GM18867 (cell line): ENCODE data around the gene ADGRV1.

Source experiments
- ATAC-seq: cut with Tn5 transposase; IDR thresholded peaks from one replicate; pipeline ENCODE4 v1.9.1; 2021; ENCODE audit warnings: mild to moderate bottlenecking, moderate library complexity; ENCODE audit not compliant: unreplicated experiment

Gene ADGRV1, protein sequence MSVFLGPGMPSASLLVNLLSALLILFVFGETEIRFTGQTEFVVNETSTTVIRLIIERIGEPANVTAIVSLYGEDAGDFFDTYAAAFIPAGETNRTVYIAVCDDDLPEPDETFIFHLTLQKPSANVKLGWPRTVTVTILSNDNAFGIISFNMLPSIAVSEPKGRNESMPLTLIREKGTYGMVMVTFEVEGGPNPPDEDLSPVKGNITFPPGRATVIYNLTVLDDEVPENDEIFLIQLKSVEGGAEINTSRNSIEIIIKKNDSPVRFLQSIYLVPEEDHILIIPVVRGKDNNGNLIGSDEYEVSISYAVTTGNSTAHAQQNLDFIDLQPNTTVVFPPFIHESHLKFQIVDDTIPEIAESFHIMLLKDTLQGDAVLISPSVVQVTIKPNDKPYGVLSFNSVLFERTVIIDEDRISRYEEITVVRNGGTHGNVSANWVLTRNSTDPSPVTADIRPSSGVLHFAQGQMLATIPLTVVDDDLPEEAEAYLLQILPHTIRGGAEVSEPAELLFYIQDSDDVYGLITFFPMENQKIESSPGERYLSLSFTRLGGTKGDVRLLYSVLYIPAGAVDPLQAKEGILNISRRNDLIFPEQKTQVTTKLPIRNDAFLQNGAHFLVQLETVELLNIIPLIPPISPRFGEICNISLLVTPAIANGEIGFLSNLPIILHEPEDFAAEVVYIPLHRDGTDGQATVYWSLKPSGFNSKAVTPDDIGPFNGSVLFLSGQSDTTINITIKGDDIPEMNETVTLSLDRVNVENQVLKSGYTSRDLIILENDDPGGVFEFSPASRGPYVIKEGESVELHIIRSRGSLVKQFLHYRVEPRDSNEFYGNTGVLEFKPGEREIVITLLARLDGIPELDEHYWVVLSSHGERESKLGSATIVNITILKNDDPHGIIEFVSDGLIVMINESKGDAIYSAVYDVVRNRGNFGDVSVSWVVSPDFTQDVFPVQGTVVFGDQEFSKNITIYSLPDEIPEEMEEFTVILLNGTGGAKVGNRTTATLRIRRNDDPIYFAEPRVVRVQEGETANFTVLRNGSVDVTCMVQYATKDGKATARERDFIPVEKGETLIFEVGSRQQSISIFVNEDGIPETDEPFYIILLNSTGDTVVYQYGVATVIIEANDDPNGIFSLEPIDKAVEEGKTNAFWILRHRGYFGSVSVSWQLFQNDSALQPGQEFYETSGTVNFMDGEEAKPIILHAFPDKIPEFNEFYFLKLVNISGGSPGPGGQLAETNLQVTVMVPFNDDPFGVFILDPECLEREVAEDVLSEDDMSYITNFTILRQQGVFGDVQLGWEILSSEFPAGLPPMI (N-terminal part only)

DNA sequence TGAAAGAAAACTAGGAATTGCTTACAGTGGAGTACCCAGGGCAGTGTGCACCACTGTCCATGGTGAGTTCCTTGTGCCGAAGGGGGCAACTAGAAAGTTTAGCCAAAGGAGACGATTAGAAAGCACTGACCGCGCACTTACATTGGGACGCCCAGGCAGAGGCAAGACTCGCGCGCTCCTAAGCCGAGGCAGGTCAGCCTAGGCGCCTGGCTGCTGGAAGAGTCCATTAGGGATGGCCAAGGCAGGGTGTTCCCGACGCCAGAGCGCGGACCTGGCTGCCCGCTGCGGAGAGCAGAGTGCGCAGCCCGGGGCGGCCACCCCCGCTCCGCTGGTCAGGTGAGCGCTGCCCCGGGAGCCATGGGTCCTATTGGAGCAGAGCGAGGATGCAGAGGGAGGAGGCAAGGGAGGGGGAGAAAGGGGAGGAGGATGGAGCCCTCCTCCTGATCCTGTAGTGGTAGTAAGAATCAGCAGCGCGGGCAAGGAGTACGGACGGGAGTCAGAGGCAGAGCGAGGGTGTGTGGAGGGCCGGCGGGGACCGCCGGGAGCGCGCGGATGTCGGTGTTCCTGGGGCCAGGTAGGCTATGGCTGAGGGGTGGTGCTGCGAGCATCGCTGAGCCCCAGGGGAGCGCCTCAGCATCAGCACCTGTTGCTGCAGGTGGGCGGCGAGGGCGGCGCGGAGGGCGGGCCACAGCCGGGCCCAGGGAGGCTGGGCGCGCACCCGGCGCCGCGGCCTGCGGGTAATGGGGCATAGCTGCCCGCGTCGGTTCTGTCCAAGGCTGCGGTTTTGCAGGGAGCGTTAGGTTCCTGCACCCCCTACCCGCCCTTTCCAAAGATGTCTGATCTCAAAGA is at the start of gene ADGRV1:
ADGRV1 (plus strand) TSS at position 454 of the 849 bp plus-strand sequence; CDS start at position 553, 99 bp downstream.
- peak; percentile 41 for ATAC-seq

DNA sequence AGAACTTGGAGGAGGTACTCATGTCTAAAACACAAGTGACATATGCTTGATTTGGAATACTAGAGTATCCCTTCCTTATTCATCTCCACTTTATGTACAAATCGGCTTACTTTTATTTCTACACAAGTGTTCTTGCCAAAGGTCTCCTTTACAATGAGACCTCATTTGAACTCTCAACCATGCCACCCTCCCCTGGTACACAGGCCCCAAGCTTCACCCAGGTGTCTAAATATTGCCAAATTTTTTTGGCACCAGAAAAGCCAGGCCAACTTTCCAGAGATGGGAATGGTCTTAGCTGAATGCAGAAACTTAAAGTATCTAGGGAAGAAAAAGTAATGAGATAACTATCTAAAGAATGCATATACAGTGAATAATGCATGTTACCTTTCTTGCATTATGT is 48.2 kb upstream of the ADGRV1 start:
- no peak for ATAC-seq

DNA sequence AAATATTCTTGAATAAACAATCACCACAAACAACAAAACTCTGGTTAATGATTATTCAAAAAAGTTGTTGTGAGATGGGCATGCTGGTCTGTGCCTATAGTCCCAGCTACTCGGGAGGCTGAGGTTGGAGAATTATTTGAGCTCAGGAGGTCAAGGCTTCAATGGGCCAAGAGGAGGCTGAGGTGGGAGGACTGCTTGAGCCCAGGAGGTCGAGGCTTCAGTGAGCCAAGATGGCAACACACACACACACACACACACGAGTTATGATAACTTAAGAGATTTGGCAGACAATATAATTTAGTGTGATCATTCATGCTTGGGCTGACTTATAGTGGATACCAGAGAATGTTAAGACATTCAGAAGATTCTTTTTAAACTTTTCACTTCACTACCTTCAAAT is 44.1 kb upstream of the ADGRV1 start:
- no peak for ATAC-seq

DNA sequence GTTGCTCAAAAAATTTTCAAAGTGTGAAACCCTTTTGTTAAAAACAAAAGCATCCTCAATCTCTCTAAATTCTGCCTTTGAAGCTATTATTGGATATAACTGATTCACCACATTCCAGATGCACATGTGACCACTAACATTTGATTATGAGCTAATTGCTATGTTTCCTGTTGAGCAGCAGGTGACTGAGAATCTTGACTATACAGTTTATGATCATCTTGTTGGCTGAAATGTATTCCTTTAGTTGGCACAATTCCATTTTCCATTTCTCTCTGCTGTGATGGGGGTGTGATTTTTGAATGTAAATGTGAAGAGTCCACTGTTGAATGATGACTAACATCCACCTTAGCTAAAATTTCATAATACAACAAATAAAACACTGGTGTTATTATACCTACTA is 39.9 kb upstream of the ADGRV1 start:
- no peak for ATAC-seq

DNA sequence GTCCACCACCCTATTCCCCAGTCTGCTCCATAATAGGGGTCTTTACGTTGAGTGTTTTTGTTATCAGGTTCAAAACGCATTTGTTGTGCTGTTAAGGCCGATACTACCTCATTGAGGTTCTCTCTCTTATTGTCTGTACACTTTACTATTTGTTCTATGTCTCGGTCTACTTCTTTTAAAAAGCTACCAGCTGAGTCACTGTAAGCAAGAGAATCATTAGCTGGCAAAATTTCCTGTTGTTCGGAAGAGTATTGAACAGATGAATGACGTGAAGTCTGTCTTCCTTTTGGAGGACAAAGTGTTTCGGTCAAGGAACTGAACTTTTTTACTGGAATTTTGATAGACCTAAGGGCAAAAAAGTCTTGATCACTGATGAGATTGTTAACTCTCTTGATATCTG is 39.5 kb upstream of the ADGRV1 start:
- no peak for ATAC-seq

DNA sequence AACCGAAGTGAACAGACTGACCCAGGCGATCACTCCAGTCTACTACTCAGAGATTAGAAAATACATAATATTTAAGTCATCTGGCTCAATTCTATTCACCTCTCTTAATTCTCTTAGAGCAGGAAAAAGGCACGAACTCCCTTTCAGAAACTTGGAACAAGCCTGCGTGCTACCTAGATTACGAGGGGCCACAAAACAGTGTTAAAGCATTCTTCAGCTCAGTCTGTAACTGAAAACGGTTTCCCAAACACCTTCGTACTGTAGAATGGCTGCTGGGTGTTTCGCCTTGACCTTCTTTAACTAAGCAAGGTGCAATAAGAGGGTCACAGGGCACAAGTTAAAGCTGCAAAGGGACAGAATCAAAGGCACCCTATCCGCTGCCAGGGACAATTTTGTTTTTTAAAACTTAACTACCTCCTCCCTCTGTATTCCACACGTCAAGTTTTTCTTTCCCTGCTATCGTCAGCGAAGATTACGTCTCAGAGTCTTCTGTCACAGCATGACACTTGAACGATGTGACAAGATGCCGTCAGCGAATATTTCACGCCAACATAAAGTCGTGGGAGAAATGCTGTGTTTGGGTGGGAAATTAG is 29.9 kb upstream of the ADGRV1 start:
- ATAC-seq = peak; percentile 9

DNA sequence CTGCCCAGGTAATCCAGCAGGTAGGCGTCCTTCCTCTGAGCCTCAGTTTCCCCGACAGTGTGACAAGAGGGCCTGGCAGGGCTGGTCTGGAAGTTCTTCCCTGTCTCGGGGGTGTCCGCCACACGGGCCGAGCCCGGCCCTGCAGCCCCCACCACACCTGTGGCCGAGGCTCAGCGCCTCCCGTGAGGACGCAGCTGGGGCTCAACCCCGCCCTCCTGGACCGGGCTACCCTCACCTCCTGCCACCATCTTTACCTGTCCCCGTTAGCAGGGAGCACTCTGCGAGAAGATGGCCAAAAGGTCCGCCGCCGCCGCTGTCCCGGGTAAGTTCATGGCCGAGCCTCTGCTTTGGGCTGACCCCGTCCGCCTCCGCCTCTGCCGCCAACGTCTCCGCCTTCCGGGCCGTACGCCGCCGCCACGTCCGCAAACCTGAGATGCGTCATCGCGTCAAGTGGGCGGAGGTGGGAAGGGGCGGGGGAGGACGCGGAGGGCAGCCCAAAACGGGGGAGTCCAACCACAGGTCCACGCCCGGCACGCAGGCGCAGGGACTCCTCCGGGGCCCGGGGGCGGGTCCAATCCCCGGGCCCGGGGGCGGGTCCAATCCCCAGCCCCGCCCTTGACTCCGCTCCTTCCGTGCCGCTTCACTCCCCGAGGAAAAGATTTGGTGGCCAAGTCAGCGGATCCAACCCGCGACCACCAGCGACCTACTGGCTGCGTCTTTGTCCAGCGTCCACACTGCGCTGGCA is 29.2 kb upstream of the ADGRV1 start, which contains the start of gene LYSMD3:
LYSMD3 (minus strand) TSS at position 391 of the 745 bp plus-strand sequence. CDS start 4,295 bp downstream, outside the sequence.
- peak; percentile 89 for ATAC-seq

DNA sequence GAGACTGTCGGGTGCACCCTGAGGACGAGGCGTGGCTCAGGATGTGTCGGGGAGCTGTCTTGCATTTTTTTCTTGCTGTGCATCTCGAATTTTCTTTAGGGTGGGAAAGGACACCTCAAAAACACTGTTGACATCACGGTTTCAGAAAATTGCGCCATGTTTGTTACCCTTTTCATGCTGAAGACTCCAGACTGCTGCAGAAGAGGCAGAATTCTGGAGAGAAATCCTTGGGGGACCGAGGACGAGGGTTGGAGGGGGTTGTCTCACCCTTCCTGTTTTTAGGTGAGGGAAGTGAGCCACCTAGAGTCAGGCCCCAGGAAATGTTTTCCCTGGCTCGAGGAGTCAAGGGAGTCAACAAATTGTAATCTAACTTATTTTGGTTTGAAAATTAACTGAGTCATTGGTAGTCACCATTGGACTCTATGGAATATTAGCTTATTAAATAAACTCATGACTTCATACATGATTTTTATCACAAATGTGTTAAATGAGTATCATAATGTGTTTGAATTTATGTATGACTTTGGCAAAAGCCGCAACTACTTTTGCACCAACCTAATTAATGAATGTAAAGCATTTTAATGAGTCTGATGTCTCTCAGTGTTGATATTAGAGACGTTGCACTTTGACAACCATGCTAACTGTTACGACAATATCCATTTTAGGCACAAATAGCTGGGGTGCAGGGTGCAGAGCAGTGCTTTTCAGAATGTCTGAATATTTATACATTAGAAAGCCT is 28.5 kb upstream of the ADGRV1 start:
- peak; percentile 47 for ATAC-seq

DNA sequence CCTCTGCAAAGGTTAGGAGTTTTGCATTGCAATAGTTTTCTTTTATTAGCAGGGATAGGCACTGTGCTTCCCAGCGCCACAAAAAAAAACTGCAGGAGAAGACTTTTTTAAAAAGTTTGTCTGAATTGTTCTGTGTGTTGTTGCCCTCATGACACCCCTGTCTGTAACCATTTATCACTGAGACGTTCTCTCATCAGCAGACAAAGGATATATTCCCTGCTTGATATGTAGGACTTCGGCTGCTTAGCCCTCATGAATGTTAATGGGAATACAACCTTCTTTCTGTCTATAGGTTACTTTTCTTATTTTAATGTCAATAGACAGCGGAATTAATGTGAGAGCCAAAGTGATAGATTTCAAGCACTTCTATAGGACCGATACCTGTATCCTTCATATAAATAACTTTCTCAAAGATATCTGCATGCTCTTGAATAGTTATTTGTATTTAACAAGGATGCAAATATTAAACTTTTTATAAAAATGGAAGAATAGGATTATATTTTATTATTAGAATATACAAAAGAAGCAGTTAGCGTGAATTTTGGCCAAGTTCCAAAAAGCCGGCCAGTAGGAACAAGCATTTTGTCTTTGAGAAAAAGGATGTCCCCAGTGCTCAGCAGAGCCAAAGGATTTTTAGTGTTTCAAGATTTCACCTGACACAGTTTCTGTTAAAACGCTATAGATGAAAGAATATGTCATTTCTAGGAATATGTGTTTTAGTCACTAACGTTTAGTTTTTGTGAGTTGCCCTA is 27.7 kb upstream of the ADGRV1 start:
- no peak for ATAC-seq

DNA sequence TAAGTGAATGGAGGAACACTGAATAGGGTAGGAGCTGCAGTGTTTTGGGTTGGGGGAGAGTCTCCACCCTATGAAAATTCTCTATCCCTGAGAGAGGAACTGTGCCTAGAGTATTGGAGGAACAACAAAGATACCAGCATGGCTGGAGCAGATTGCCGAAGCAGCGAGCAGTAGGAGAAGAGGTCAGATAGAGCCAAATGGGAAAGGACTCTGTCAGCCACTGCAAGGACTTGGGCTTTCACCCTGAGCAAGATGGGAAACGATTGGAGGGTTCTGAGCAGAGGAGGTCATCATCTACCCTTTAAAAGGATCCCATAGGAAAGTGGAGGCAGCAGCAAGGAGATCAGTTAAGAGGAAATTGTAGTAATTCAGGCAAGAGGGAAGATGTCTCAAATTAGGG is 24.8 kb upstream of the ADGRV1 start:
- ATAC-seq = no peak

DNA sequence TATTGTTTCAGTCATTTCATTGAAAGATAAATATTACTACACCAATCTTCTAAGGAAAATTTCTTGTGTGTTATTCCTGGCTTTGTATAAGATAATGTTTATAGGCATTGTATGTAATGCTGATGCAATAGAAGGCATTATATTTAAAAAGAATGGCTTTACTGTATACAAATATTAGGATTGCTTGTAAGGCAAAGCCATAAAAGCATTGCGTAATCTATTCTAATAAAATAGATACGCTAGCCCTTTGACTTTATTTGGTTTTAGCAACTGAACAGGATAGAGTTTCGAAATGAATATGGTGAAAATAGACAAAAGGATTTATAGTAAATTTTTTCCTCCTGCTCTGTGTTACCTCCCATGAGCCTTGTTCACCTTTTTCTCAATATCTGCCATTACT is 23.7 kb upstream of the ADGRV1 start:
- ATAC-seq = no peak

DNA sequence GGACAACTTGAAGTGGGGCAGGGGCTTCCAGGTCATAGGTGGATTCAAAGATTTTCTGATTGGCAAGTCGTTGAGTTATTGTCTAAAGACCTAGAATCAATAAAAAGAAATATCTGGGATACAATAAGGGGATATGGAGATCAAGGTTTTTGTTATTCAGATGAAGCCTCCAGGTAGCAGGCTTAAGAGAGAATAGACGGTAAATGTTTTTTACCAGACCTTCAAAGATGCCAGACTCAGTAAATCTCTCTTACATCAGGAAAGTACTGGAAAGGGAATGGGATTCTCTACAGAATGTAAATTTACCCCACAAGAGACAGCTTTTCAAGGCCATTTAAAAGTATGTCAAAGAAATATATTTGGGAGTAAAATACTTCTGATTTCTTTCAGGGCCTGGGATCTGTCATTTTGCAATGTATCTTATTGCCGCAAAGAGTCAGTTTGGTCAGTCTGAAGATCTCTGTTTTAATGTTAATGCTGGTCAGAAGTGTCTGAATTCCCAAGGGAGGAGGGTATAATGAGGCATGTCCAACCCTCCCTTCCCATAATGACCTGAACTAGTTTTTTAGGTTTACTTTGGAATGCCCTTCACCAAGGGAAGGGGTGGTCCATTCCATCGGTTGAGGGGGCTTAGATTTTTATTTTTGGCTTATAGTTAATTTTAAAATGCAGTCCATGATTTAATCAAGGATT is 15.6 kb upstream of the ADGRV1 start:
- no peak for ATAC-seq

DNA sequence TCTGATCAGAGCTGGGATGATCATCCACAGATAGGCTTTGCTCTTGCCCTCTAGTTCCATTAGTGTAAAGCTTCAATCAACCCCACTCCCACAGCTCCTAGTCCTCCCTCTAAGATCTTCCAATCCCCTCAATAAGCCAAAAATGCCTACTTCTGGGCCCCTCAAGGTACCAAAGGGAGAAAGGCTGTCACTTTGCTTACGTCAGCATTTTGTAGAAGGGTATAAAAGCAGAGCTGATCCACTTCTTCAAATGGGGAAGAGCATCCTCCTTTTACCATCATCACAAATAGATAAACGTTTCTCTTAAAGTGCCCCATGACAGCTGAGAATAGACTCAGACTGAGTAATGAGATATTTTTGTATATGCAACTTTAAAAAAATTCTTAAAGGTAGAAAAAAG is 13.1 kb upstream of the ADGRV1 start:
- no peak for ATAC-seq

DNA sequence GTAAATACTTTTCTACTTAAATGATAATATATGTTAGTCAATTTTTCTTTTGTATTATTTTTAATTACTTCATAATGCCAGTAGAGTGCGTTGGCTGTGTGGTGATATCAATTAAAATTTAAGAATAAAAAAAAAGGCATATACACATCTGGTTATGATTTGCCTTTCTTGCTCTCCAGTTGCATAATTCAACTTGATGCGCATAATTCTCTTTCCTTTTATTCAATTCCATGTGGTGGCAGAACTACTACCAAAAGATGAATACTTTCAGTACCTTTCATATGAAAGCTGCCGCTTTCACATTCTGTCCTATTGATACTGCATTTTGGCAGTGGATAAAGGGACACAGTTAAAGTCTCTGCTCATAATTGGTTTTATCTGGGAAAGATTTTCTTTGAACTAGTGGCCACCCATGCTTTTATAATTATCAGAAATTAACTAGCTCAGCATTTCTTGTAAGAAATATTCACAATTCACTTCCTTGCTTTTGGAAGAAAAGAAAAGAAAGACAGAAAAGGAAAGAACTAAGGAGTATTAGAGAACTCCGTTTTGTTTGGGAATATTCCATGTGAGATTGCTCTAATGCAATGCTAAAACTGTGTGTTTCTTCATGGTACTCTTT is 12.3 kb upstream of the ADGRV1 start:
- ATAC-seq = no peak

DNA sequence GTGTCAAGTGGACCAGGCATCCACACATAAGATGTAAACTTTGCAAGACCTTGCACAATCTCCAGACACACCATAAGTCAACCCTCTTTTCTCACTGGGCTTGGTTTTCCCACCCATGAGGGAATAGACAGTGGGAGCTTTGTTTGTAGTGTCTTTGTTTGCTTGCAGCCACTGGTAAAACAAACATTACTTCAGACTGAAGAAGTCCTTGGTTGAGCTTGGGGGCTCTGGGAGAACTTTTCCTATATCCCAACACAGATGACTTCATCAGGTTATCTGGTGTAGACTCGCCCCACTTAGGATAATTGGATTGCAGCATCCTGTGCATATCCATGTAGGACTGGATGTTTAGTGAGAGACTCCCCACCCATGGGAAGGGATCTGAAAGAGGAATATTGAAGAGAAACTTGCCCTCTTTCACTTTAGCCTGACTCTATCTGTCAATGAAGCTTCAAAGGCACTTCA is 11.5 kb upstream of the ADGRV1 start:
- ATAC-seq = no peak

DNA sequence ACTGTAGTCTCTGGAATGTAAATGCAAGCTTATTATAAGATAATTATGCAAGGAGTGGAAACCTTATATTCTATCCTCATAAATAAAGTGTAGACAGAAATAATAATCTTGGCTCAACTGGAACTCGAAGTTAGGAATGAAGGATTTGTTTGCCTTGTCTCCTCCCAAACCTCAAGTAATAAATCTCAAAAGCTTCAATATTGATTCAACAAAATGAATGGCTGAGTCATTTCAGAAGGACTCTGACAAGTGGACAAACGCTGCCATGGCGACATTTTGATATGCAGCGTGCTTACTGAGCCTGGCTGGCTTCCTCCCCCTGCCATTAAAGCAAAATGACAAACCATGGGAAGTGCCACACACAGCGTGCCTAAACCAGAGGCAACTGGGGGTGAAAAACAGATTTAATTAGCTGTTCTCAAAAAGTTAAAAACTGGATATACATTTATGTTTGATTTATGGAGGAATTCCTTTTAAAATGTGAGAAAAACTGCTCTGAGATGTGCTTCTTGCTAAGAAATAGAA is 10.5 kb upstream of the ADGRV1 start:
- peak; percentile 48 for ATAC-seq
